ENCODE measurements around the gene SETD2. TPM values are rescaled to one million over a fixed set of nuclear protein-coding genes. Genes with fewer than 3 reads are reported as not detected.

The SETD2 gene
- total and polyA plus RNA-seq, 2 experiments from 2014 or later = 16.7 to 45.2 TPM

GRCh38 chr3:47011371-47011770 lies 152.5 kb downstream of the SETD2 start (continued):
- TF ChIP-seq ZNF462 (CRISPR knock-in tag; IDR thresholded peaks at IDR 0.05) (no peak), CREB1 (CRISPR knock-in tag; IDR thresholded peaks at IDR 0.05; ENCODE audit: low read depth) (no peak), NANOG (IDR thresholded peaks at IDR 0.05; ENCODE audit: borderline replicate concordance) (no peak), EZH2 (IDR thresholded peaks at IDR 0.05; ENCODE audit: low read depth, unreplicated experiment) (no peak)

- Mint-ChIP-seq H3K4me1 (peaks cover 10% of the 10 kb centered on the region; the same call in 2 of the 3 replicates), H3K27ac (no peak overlapping the region), H3K27me3 (ENCODE audit: insufficient read depth, low read depth, poor library complexity) (peaks cover 7% of the 10 kb centered on the region), H3K9me3 (no peaks in the 10 kb centered on the region), H3K4me3 (no peak overlapping the region; the same call in 2 of the 3 replicates), H3K36me3 (ENCODE audit: low read depth) (peaks cover 16% of the 10 kb centered on the region)
- Histone ChIP-seq H3K36me3 (ENCODE audit: insufficient read depth) (no peaks in the 10 kb centered on the region; the same call in 1 of the 2 replicates), H3F3A (replicated peaks; ENCODE audit: low read depth) (peaks cover 10% of the 10 kb centered on the region; the same call in 1 of the 2 replicates), H3K4me3 (no peak overlapping the region), H3K27me3 (ENCODE audit: insufficient read depth) (no peaks in the 10 kb centered on the region), H3K4me1 (ENCODE audit: insufficient read depth) (no peaks in the 10 kb centered on the region), H3K27ac (ENCODE audit: low read depth) (no peak overlapping the region), H4K20me1 (replicated peaks; ENCODE audit: insufficient read depth) (no peaks in the 10 kb centered on the region; the same call in 1 of the 2 replicates), H2AFZ (no peak overlapping the region), H3K4me2 (no peak overlapping the region), H3K9me2 (ENCODE audit: insufficient read depth) (peaks cover 9% of the 10 kb centered on the region; the same call in 1 of the 2 replicates), H3K79me2 (replicated peaks; ENCODE audit: insufficient read depth) (no peaks in the 10 kb centered on the region)
- no peak for ATAC-seq
- no peak for DNase-seq (ENCODE audit: low spot score)
- TF ChIP-seq STAT1 (IDR thresholded peaks at IDR 0.05; ENCODE audit: unreplicated experiment) (no peak), NANOG (IDR thresholded peaks at IDR 0.05; ENCODE audit: borderline replicate concordance) (no peak), EZH2 (IDR thresholded peaks at IDR 0.05; ENCODE audit: low read depth, unreplicated experiment) (no peak), ZNF114 (CRISPR knock-in tag; IDR thresholded peaks at IDR 0.05) (no peak), CREB1 (CRISPR knock-in tag; IDR thresholded peaks at IDR 0.05; ENCODE audit: low read depth) (no peak), ETS1 (IDR thresholded peaks at IDR 0.05) (no peak), REST (IDR thresholded peaks at IDR 0.05; ENCODE audit: unreplicated experiment) (no peak), POLR2AphosphoS5 (IDR thresholded peaks at IDR 0.05; ENCODE audit: low read depth) (no peak), JUNB (IDR thresholded peaks at IDR 0.05; ENCODE audit: unreplicated experiment) (no peak), CTCF (conservative IDR thresholded peaks at IDR 0.05; ENCODE audit: low read depth in 2 of 2) (no peak), ZNF331 (CRISPR knock-in tag; IDR thresholded peaks at IDR 0.05; ENCODE audit: low read depth) (no peak), EZH2phosphoT487 (IDR thresholded peaks at IDR 0.05; ENCODE audit: unreplicated experiment) (no peak)
These were observed 153.0 kb downstream of the SETD2 start for GRCh38 chr3:47010910-47011309.

Measured in GM23338 (cell line).